Liver (tissue), 9 donors: ENCODE results near the gene SETBP1. TPM values are rescaled to one million over a fixed set of nuclear protein-coding genes. Genes with fewer than 3 reads are reported as not detected.
"Not testable (repeated sequence)": the region's sequence is repeated elsewhere in the genome, so short reads cannot be mapped to it uniquely, and the experiment has no call there.

Experiments used
- DNase-seq: peaks from one replicate; pipeline ENCODE4 v3.0.0-alpha.2; 2017; ENCODE audit warnings: low spot score
- H3K27ac ChIP-seq, 2 donors: one replicate each; pipeline ENCODE4 v1.7.0; 2013; ENCODE audit warnings: inconsistent platforms in 2 of 2, low read length in 2 of 2, control low read depth in 1 of 2, low read depth in 1 of 2, mild to moderate bottlenecking in 1 of 2
- H3K27me3 ChIP-seq, 4 donors: one replicate each; pipeline versions ENCODE4 v1.6.1 to v1.7.0; 2013; ENCODE audit warnings: low read length in 3 of 4, inconsistent platforms in 1 of 4, mild to moderate bottlenecking in 1 of 4, moderate library complexity in 1 of 4; ENCODE audit not compliant: control insufficient read depth in 4 of 4, insufficient read depth in 4 of 4
- H3K36me3 ChIP-seq, 4 donors: one replicate each; pipeline versions ENCODE4 v1.6.1 to v1.7.0; 2013; ENCODE audit warnings: low read length in 3 of 4, mild to moderate bottlenecking in 3 of 4, low read depth in 1 of 4, moderate library complexity in 1 of 4; ENCODE audit not compliant: control insufficient read depth in 4 of 4, insufficient read depth in 3 of 4
- H3K4me1 ChIP-seq, 4 donors: one replicate each; pipeline versions ENCODE4 v1.6.1 to v1.7.0; 2013; ENCODE audit warnings: low read length in 3 of 4, mild to moderate bottlenecking in 3 of 4, moderate library complexity in 1 of 4; ENCODE audit not compliant: control insufficient read depth in 4 of 4, insufficient read depth in 4 of 4
- H3K4me3 ChIP-seq, 3 donors: one replicate each; pipeline versions ENCODE4 v1.6.1 to v1.7.0; 2013; ENCODE audit warnings: low read length in 3 of 3, control low read depth in 1 of 3, low read depth in 1 of 3, mild to moderate bottlenecking in 1 of 3
- H3K9ac ChIP-seq, 2 donors: one replicate each; pipeline ENCODE4 v1.7.0; 2013; ENCODE audit warnings: low read length in 2 of 2, mild to moderate bottlenecking in 2 of 2, moderate library complexity in 2 of 2, control low read depth in 1 of 2, low read depth in 1 of 2
- H3K9me3 ChIP-seq, 4 donors: one replicate each; pipeline versions ENCODE4 v1.6.1 to v1.7.0; 2013; ENCODE audit warnings: low read length in 3 of 4; ENCODE audit not compliant: control insufficient read depth in 4 of 4
- GABPA ChIP-seq, 2 donors: IDR thresholded peaks in 1 of 2; conservative IDR thresholded peaks in 1 of 2; 2 replicates each; pipeline ENCODE4 v1.6.1; 2016; ENCODE audit warnings: antibody characterized with exemption in 2 of 2, mild to moderate bottlenecking in 1 of 2, moderate library complexity in 1 of 2
- JUND ChIP-seq, 2 donors: IDR thresholded peaks; 2 replicates each; pipeline ENCODE4 v1.6.1; 2016; ENCODE audit warnings: antibody characterized with exemption in 2 of 2
- RAD21 ChIP-seq, 2 donors: IDR thresholded peaks; 2 replicates each; pipeline ENCODE4 v1.6.1; 2016; ENCODE audit warnings: antibody characterized with exemption in 2 of 2, mild to moderate bottlenecking in 2 of 2
- WGBS: extraction: QIAGEN DNeasy Blood & Tissue Kit; methylation state at CpG from one replicate; pipeline ENCODE4 v1.1.7; 2013; 5-methylcytosine and 5-hydroxymethylcytosine counted together
- polyA plus RNA-seq, 2 donors: library from polyadenylated mRNA; stranded (reverse) in 1 of 2; unstranded in 1 of 2; fragments of 200-250 nt in 1 of 2; fragments of >200 nt in 1 of 2; fragmentation: Nextera tagmentation in 1 of 2; extraction: Ambion mirVana in 1 of 2; gene quantifications; one replicate each; pipeline versions ENCODE4 v1.2.1 to v1.2.3, GENCODE V29; 2013 to 2015
- total RNA-seq, 2 donors: library from RNA; depleted of rRNA; stranded (reverse); fragments of >200 nt; gene quantifications; one replicate each; pipeline ENCODE4 v1.2.3, GENCODE V29; 2014
- TF ChIP-seq, protein P1 (sequence below): fragments of 150-350 bp; IDR thresholded peaks from 2 replicates; pipeline ENCODE4 v1.5.1; 2017; ENCODE audit warnings: improper control_type of control experiment, low read depth, low read length; ENCODE audit not compliant: missing input control
- TF ChIP-seq, protein P2 (sequence below): IDR thresholded peaks from 2 replicates; pipeline ENCODE4 v1.6.1; 2016; ENCODE audit warnings: antibody characterized with exemption
- TF ChIP-seq, protein P3 (sequence below): IDR thresholded peaks from 2 replicates; pipeline ENCODE4 v1.6.1; 2016; ENCODE audit warnings: antibody characterized with exemption, mild to moderate bottlenecking
- donor health status: healthy.
- donor health status: healthy.
- donor health status: healthy.
- donor health status: healthy.
- donor health status: healthy.

SETBP1 gene
- total and polyA plus RNA-seq, 4 donors, result 2.5 to 15.8 (median 4.7) TPM

DNA sequence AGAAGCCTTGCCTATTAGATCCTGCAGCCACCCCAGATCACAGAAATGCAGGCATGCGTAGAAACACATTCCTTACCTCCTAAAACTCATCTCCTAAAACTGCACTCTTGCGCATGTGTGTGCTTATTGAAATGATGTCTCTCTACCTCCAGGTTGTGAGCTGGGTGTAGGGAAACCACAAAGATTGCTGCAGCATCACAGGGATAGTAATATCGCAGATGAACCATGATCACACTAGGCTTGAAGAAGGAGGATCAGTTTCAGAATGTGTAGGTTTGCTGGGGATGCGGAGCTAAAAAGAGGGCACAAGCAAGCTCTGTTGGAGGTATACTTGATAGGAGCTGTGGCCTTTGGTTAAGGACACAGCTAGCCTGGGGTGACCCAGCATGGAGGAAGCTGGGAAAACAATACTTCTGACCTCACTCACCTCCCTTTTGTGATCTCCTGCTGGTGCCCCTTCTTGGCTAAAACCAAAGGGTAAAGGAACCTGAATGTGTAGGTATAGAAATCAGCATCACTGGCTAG, 118.8 kb downstream of the SETBP1 start (continued):
- TF ChIP-seq, protein P1, sequence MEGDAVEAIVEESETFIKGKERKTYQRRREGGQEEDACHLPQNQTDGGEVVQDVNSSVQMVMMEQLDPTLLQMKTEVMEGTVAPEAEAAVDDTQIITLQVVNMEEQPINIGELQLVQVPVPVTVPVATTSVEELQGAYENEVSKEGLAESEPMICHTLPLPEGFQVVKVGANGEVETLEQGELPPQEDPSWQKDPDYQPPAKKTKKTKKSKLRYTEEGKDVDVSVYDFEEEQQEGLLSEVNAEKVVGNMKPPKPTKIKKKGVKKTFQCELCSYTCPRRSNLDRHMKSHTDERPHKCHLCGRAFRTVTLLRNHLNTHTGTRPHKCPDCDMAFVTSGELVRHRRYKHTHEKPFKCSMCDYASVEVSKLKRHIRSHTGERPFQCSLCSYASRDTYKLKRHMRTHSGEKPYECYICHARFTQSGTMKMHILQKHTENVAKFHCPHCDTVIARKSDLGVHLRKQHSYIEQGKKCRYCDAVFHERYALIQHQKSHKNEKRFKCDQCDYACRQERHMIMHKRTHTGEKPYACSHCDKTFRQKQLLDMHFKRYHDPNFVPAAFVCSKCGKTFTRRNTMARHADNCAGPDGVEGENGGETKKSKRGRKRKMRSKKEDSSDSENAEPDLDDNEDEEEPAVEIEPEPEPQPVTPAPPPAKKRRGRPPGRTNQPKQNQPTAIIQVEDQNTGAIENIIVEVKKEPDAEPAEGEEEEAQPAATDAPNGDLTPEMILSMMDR, result no peak
- no peak for TF ChIP-seq JUND (IDR thresholded peaks at IDR 0.05)

DNA sequence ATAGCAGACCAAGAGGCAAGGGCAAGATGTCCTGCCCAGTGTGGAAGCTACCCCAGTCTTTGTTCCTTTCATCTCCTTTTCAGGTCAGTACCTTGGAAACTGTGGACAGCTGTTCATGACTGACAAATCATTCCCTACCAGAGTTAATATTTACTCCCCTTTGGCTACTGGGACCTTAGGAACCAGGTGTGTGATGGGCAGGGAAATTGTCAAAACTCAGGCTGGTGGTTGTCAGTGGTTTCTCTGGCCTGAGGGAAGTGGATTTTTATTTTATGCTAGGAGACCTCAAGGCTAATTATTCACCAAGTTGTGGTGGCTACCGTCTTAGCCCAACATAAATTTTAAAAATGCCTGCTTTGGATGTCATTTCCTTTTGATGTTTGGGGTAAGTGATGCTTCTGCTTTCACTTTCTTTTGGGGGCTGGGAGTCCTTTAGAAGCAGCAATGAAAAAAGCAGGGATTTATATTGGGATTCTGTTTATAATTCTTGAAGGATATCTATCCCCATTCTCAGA, 119.3 kb downstream of the SETBP1 start:
- DNase-seq, result no peak
- peaks cover 4 to 16% (median 12%) of the 10 kb centered on the region in 4 donors for H3K4me1 ChIP-seq
- H3K27ac ChIP-seq, result no peak overlapping the region
- H3K9ac ChIP-seq, result no peak overlapping the region
- no peaks in the 10 kb centered on the region for H3K9me3 ChIP-seq
- no peak overlapping the region for H3K4me3 ChIP-seq
- 34% methylated on average over 1 of the region's 1 CpG for WGBS
- no peaks in the 10 kb centered on the region for H3K36me3 ChIP-seq
- H3K27me3 ChIP-seq, result no peaks in the 10 kb centered on the region
- TF ChIP-seq, protein P2, sequence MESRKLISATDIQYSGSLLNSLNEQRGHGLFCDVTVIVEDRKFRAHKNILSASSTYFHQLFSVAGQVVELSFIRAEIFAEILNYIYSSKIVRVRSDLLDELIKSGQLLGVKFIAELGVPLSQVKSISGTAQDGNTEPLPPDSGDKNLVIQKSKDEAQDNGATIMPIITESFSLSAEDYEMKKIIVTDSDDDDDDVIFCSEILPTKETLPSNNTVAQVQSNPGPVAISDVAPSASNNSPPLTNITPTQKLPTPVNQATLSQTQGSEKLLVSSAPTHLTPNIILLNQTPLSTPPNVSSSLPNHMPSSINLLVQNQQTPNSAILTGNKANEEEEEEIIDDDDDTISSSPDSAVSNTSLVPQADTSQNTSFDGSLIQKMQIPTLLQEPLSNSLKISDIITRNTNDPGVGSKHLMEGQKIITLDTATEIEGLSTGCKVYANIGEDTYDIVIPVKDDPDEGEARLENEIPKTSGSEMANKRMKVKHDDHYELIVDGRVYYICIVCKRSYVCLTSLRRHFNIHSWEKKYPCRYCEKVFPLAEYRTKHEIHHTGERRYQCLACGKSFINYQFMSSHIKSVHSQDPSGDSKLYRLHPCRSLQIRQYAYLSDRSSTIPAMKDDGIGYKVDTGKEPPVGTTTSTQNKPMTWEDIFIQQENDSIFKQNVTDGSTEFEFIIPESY, result no peak
- TF ChIP-seq, protein P3, sequence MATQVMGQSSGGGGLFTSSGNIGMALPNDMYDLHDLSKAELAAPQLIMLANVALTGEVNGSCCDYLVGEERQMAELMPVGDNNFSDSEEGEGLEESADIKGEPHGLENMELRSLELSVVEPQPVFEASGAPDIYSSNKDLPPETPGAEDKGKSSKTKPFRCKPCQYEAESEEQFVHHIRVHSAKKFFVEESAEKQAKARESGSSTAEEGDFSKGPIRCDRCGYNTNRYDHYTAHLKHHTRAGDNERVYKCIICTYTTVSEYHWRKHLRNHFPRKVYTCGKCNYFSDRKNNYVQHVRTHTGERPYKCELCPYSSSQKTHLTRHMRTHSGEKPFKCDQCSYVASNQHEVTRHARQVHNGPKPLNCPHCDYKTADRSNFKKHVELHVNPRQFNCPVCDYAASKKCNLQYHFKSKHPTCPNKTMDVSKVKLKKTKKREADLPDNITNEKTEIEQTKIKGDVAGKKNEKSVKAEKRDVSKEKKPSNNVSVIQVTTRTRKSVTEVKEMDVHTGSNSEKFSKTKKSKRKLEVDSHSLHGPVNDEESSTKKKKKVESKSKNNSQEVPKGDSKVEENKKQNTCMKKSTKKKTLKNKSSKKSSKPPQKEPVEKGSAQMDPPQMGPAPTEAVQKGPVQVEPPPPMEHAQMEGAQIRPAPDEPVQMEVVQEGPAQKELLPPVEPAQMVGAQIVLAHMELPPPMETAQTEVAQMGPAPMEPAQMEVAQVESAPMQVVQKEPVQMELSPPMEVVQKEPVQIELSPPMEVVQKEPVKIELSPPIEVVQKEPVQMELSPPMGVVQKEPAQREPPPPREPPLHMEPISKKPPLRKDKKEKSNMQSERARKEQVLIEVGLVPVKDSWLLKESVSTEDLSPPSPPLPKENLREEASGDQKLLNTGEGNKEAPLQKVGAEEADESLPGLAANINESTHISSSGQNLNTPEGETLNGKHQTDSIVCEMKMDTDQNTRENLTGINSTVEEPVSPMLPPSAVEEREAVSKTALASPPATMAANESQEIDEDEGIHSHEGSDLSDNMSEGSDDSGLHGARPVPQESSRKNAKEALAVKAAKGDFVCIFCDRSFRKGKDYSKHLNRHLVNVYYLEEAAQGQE, result peak; percentile 89
- peak in 1 of 2 donors; percentile 12 for TF ChIP-seq RAD21 (IDR thresholded peaks at IDR 0.05)

DNA sequence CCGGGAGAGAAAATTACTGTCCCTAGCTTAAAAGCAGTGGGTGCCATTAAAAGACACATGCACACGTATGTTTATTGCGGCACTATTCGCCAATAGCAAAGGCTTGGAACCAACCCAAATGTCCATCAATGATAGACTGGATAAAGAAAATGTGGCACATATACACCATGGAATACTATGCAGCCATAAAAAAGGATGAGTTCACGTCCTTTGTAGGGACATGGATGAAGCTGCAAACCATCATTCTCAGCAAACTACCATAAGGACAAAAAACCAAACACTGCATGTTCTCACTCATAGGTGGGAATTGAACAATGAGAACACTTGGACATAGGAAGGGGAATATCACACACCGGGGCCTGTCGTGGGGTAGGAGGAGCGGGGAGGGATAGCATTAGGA, 120.1 kb downstream of the SETBP1 start:
- not testable (repeated sequence) for H3K36me3 ChIP-seq, H3K27ac ChIP-seq, H3K4me3 ChIP-seq, DNase-seq, H3K9me3 ChIP-seq, H3K27me3 ChIP-seq, H3K9ac ChIP-seq
- peaks cover 6 to 17% (median 13%) of the 10 kb centered on the region in 4 donors for H3K4me1 ChIP-seq
- WGBS, result 88% methylated on average over 8 of the region's 8 CpGs

DNA sequence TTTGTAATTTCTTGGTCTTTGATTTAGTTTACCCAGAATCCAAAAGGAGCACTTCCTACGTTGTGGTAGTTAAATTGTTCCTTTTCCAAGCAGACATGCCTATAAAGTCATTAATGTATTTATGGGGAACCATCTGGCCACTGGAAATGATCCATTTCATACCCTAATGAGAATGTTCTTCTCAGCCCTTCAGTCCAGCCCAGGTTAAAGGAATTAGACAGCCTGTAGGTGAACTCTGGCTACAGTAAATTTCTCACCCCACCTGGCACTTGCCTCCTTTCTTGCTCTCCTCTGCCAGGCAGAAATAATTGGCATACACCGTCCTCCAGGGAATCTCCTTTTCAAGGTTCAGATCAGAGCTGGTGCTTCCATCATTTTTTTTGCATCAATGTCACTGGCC, 121.1 kb downstream of the SETBP1 start:
- Histone ChIP-seq H3K4me3 (no peak overlapping the region), H3K9ac (no peak overlapping the region), H3K9me3 (no peaks in the 10 kb centered on the region), H3K4me1 (peaks cover 8 to 18% (median 12%) of the 10 kb centered on the region in 4 donors), H3K36me3 (no peaks in the 10 kb centered on the region), H3K27ac (no peak overlapping the region), H3K27me3 (no peaks in the 10 kb centered on the region)
- WGBS, result 95% methylated on average over 2 of the region's 2 CpGs
- no peak for DNase-seq
- no peak for TF ChIP-seq GABPA (IDR thresholded peaks at IDR 0.05 in 1 of 2, conservative IDR thresholded peaks at IDR 0.05 in 1 of 2)
